GM21723 (cell line): ENCODE results near the gene CYP26B1.

Source experiments
- ATAC-seq: cut with Tn5 transposase; IDR thresholded peaks from one replicate; pipeline ENCODE4 v1.9.1; 2021; ENCODE audit warnings: mild to moderate bottlenecking, moderate library complexity; ENCODE audit not compliant: unreplicated experiment

CYP26B1 gene

GRCh38 chr2:72130659-72131360 lies 16.9 kb downstream of the CYP26B1 start:
- no peak for ATAC-seq

- no peak for ATAC-seq
Measured at GRCh38 chr2:72129681-72130340, 17.9 kb downstream of the CYP26B1 start.

DNA sequence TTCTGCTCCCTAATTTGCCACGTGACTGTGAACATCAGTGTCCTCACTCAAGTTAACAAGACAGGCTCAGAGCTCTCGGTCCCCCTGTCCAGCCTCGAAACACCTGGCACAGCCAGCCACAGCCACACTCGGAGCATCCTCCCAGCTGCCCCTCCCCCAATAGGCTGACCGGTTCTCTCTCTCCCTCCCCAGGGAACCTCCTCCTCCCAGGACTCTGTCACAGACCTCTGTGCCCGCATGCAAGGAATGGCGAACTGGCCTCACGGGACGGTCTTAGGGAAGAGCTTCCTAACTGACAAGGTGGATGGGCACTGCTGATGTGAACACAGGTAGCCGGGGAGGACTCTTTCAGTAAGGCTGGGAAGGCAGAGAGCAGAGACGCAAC lies 18.8 kb downstream of the CYP26B1 start:
- no peak for ATAC-seq

GRCh38 chr2:72128059-72128842 lies 19.4 kb downstream of the CYP26B1 start:
- no peak for ATAC-seq

GRCh38 chr2:72127401-72128058 lies 20.1 kb downstream of the CYP26B1 start:
- ATAC-seq = no peak

- ATAC-seq = no peak
Measured at GRCh38 chr2:72126186-72127100, 21.2 kb downstream of the CYP26B1 start.

GRCh38 chr2:72124376-72124775 lies 23.3 kb downstream of the CYP26B1 start:
- ATAC-seq = no peak

DNA sequence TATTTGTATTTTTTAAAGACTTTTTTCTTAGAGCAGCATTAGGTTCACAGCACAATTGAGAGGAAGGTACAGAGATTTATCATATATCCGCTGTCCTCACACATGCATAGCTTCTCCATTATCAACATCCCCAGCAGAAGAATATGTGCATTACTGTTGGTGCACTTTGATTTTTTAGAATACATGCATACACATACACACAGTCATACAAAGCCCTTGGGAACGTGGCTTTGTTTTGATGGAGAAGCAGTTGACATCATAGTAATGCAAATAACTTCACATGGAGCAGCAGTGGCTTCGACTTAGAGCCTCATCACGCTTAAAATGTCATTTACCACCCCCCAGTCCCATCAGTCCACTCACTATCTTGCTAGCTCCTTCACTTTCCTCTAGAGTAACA lies 26.5 kb downstream of the CYP26B1 start:
- ATAC-seq = no peak

DNA sequence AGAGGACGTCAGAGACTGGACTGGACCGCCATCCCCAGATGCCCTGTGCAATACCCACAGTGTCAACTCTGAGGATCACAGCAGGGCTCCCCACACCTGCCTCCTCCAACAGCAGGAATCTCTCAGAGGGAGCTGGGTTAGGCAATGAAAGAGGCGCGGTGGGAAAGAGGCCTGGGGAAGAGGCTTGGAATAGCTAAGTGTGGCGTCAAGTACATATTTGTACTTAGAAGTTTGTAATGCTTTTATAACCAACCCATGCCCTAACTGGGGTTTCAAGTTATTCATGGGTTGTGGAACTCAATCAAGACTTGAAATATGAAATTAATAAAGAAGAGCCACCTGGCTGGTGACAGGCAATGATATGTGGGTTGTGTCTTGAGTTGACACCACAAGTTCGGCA lies 28.7 kb downstream of the CYP26B1 start:
- ATAC-seq = no peak

- ATAC-seq = no peak
Measured at GRCh38 chr2:72118386-72118785, 29.3 kb downstream of the CYP26B1 start.

DNA sequence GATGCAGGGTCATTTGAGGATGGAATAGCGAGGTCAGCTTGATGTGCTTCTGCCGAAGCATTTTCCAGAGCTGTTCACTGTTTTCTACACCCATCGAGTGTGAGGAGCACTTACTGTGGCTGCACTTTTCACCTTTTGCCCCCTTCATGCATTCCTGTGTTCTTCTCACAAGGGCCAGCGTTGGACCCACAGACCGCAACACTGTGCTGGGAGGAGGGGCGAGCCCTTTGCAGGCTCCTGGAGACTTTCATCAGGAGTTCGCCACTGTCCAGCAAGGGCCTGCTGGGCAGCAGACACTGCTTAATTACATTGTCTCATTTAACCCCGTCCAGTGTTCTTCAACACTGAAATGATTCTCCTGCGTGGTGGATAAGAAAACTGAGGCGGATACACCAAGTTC lies 29.9 kb downstream of the CYP26B1 start:
- no peak for ATAC-seq

DNA sequence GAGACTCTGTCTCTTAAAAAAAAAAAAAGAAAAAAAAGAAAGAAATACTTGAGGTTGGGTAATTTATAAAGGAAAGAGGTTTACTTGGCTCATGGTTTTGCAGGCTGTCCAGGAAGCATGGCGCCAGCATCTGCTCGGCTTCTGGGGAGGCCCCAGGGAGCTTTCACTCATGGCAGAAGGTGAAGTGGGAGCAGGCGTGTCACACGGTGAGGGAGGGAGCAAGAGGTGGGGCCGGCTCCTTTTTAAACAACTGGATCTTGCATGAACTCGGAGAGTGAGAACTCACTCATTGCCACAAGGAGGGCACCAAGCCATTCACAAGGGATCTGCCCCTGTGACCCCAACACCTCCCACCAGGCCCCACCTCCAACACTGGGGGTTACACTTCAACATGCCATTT lies 30.6 kb downstream of the CYP26B1 start:
- ATAC-seq = no peak

DNA sequence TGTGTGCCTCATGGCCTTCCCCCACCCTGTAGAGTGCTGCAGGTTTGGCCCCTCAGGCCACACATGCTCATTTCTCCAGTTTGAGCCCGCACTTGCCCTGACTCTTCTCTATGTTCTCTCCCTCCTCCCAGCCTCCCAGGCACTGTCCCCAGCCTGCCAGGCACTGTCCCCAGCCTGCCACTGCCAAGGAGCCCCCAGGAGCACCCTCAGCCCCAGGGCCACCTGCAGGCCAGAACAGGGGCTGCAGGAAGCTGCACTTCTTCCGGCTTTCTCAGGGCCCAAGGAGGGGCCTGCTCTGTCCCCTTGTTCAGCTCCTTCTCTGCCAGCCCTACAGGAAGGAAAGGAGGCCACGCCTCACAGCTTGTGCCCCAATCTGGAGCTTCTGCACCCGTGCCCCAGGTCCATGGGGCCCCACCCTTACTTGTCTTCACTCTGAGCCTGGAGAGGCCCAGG lies 31.6 kb downstream of the CYP26B1 start:
- no peak for ATAC-seq

DNA sequence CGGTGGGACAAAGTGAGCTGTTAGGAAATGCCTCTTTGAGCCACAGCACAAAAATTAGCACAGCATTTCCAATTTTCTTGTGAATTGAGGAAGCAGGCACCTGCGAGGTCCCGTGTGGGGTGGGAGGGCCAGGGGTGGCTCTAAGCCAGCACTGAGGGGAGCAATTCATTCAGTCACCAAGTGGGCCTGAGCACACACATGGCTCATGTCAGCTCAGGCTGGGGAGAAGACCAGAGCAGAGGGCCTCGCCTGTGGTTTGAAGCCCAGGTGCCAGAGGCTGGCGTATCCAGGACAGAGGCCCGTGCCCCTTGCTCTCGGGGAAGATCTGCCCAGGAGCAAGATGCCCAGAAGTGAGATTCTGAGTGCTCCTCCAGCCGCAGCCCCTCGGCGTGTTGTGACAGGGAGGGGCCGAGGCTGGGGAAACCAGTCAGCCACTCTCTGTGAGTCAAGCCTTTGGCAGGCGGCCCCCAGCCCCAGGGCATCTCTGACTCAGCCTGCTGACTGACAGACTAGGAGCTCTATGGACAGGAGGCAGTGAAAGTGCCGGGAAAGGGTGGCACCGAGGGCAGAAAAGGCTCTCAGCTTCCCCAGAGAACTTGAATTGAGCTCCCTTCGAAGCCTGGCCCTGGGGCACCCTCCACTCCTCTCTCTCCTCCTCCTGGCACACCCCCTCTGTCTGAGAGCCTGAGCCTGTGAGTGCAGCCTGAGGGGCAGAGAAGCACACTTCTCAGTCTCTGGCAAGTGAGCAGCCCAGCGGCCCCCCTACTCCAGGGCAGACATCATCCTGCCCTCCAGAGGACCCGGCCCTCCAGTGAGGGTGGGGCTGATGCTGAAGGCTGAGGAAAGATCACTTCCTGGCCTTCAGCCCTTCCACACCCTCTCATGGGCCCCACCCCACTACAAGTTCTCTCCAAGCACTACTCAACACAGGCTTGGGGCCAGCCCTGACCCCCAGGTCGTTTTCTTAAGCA lies 32.3 kb downstream of the CYP26B1 start:
- ATAC-seq = no peak

DNA sequence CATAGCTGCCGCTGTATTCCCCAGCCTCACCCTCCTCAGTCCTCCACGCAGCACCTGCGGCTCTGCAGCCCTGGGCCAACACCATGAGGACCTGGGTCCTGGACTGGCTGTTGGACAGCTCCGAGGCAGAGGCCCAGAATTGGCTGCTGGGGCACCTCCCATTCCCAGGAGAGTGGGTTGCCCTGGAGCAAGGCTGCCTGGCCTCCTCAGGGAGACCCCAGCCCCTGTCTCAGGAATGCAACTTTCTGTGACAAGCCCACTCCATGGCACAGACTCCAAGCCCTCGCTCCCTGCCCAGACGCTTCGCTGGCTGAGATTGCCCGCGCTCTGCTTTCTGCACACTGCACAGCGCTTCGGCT lies 33.0 kb downstream of the CYP26B1 start:
- ATAC-seq = no peak

DNA sequence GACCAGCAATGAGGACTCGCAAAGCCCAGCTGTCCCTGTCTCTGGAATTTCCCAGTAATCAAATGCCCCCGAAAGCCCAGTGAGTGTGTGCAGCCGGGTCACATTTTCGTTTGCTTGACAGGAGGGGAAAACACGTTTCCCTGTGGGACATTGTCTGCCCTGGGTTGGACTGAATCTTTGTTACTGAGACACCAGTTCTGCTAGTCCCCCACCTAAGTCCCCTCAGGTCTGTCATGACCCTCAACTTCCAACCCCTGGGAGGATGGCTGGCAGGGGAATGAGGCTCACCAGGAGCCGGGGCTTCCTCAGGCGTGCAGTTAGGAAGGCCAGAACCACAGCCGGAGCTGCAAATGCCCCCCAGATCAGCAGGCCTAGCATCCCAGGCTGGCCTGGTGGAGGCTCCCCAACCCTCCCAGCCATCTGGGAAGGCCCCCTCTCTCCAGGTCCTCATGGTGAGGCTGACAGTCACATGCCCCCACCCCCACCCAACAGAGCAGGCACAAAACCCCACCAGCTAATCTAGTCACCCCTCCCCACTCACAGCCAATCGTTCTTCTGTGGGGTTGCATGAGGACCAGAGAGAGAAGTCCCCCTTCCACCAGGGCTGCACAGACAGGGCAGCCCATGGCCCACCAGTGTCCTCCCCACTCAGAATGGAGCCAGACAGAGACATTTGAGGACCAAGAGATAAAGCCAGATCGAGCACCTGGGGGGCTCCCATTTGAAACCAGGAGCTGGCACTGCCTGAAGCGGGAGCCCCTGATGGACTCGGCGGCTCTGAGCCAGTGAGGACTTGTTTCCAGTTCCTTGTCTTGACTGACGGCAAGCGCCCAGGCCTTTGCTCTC lies 33.6 kb downstream of the CYP26B1 start:
- no peak for ATAC-seq

GRCh38 chr2:72112981-72113846 lies 34.4 kb downstream of the CYP26B1 start:
- no peak for ATAC-seq
